K562 (cell line): Measurements from ENCODE around the gene ODR4. TPM values are rescaled to one million over a fixed set of nuclear protein-coding genes. Genes with fewer than 3 reads are reported as not detected.

Experiments
- ADNP ChIP-seq: fragments of 200-800 bp; sonication (Bioruptor generic); IDR thresholded peaks from 2 replicates; pipeline ENCODE4 v1.6.1; 2016; ENCODE audit warnings: missing genetic modification characterization, missing compliant biosample characterization
- CREB3L1 ChIP-seq: fragments of 450-650 bp; IDR thresholded peaks from 2 replicates; pipeline ENCODE4 v1.6.1; 2014; ENCODE audit warnings: low read depth, mild to moderate bottlenecking, moderate library complexity, borderline replicate concordance
- CREM ChIP-seq: IDR thresholded peaks from 2 replicates; pipeline ENCODE4 v1.6.1; 2014; ENCODE audit warnings: antibody characterized with exemption, low read depth
- DPF2 ChIP-seq: fragments of 450-650 bp; IDR thresholded peaks from 2 replicates; pipeline ENCODE4 v1.6.1; 2016
- ETV6 ChIP-seq, 3 experiments: fragments of 150-350 bp in 1 of 3; sonication (generic) in 1 of 3; formaldehyde crosslinking in 1 of 3; IDR thresholded peaks; 2 replicates each; pipeline versions ENCODE4 v1.6.1 to v1.8.0; 2014 to 2022; ENCODE audit warnings: borderline replicate concordance in 2 of 3, low read depth in 2 of 3, antibody characterized with exemption in 1 of 3, low read length in 1 of 3, mild to moderate bottlenecking in 1 of 3, missing genetic modification reagents in 1 of 3
- FOXA3 ChIP-seq, 2 experiments: fragments of 450-650 bp in 1 of 2; sonication (generic) in 1 of 2; formaldehyde crosslinking; IDR thresholded peaks in 1 of 2; conservative IDR thresholded peaks in 1 of 2; 2 replicates each; pipeline versions ENCODE4 v1.4.0 to v1.8.0; 2020 to 2022; ENCODE audit warnings: mild to moderate bottlenecking in 2 of 2, missing genetic modification reagents in 1 of 2
- HCFC1 ChIP-seq: IDR thresholded peaks from 2 replicates; pipeline ENCODE4 v1.6.1; 2012; ENCODE audit warnings: low read depth, low read length, improper control_type of control experiment
- HMGXB4 ChIP-seq: sonication (generic); formaldehyde crosslinking; IDR thresholded peaks from 2 replicates; pipeline ENCODE4 v1.8.1; 2023; ENCODE audit warnings: mild to moderate bottlenecking, missing genetic modification reagents
- JUNB ChIP-seq: fragments of 450-650 bp; formaldehyde crosslinking; conservative IDR thresholded peaks from 2 replicates; pipeline ENCODE4 v1.4.0; 2020; ENCODE audit warnings: mild to moderate bottlenecking
- LEF1 ChIP-seq: fragments of 450-650 bp; IDR thresholded peaks from 2 replicates; pipeline ENCODE4 v1.6.1; 2016; ENCODE audit warnings: mild to moderate bottlenecking
- NBN ChIP-seq: fragments of 450-650 bp; IDR thresholded peaks from 2 replicates; pipeline ENCODE4 v1.6.1; 2016; ENCODE audit warnings: low read depth, mild to moderate bottlenecking
- NFATC3 ChIP-seq: fragments of 450-650 bp; IDR thresholded peaks from 2 replicates; pipeline ENCODE4 v1.6.1; 2017; ENCODE audit warnings: mild to moderate bottlenecking
- NRF1 ChIP-seq, 2 experiments: fragments of 450-650 bp; IDR thresholded peaks in 1 of 2; conservative IDR thresholded peaks in 1 of 2; 2 replicates each; pipeline ENCODE4 v1.6.1; 2014; ENCODE audit warnings: mild to moderate bottlenecking in 2 of 2
- POLR2H ChIP-seq: IDR thresholded peaks from 2 replicates; pipeline ENCODE4 v1.6.1; 2016; ENCODE audit warnings: missing genetic modification characterization, low read depth, mild to moderate bottlenecking, control low read depth, missing compliant biosample characterization, moderate library complexity
- SMAD1 ChIP-seq: fragments of 150-350 bp; IDR thresholded peaks from 2 replicates; pipeline ENCODE4 v1.6.1; 2014; ENCODE audit warnings: low read length, low read depth; ENCODE audit not compliant: partially characterized antibody
- SP1 ChIP-seq: sonication (generic); formaldehyde crosslinking; IDR thresholded peaks from 2 replicates; pipeline ENCODE4 v1.8.1; 2022; ENCODE audit warnings: mild to moderate bottlenecking, missing genetic modification reagents
- TEAD1 ChIP-seq, 2 experiments: fragments of 450-650 bp in 1 of 2; sonication (generic) in 1 of 2; formaldehyde crosslinking; IDR thresholded peaks; 2 replicates each; pipeline versions ENCODE4 v1.4.0 to v1.8.0; 2020 to 2022; ENCODE audit warnings: mild to moderate bottlenecking in 2 of 2, missing genetic modification reagents in 1 of 2
- ZFPM2 ChIP-seq: fragments of 250-450 bp; sonication (Bioruptor Pico); IDR thresholded peaks from 2 replicates; pipeline ENCODE4 v1.5.1; 2022; ENCODE audit warnings: mild to moderate bottlenecking
- ZFX ChIP-seq: sonication (generic); formaldehyde crosslinking; IDR thresholded peaks from 2 replicates; pipeline ENCODE4 v1.8.0; 2022; ENCODE audit warnings: mild to moderate bottlenecking, missing genetic modification reagents, moderate library complexity
- ZNF124 ChIP-seq: sonication (generic); formaldehyde crosslinking; IDR thresholded peaks from 2 replicates; pipeline ENCODE4 v1.8.1; 2022; ENCODE audit warnings: missing genetic modification reagents
- ZNF431 ChIP-seq: sonication (generic); formaldehyde crosslinking; IDR thresholded peaks from 2 replicates; pipeline ENCODE4 v1.8.0; 2022; ENCODE audit warnings: mild to moderate bottlenecking, missing genetic modification reagents
- ZNF561 ChIP-seq: fragments of 450-650 bp; formaldehyde crosslinking; conservative IDR thresholded peaks from 2 replicates; pipeline ENCODE4 v1.4.0; 2020; ENCODE audit warnings: mild to moderate bottlenecking, moderate library complexity
- ZNF639 ChIP-seq, 2 experiments: fragments of 200-800 bp in 1 of 2; sonication (Bioruptor generic) in 1 of 2; sonication (generic) in 1 of 2; formaldehyde crosslinking in 1 of 2; IDR thresholded peaks in 1 of 2; conservative IDR thresholded peaks in 1 of 2; 2 replicates each; pipeline versions ENCODE4 v1.5.0 to v1.6.1; 2016 to 2020; ENCODE audit warnings: missing compliant biosample characterization in 1 of 2, missing genetic modification characterization in 1 of 2, missing genetic modification reagents in 1 of 2
- polyA plus RNA-seq, 8 experiments: library from polyadenylated mRNA; depleted of rRNA in 4 of 8; stranded (reverse) in 5 of 8; unstranded in 3 of 8; fragments of >200 nt; fragmentation: Nextera tagmentation in 2 of 8; fragmentation: Illumina TruSeq in 1 of 8; extraction: Ambion mirVana in 2 of 8; extraction: Trizol in 1 of 8; gene quantifications; 2 replicates each; pipeline versions ENCODE4 v1.2.1 to v1.2.3, GENCODE V29; 2011 to 2014; ENCODE audit warnings: inconsistent platforms in 1 of 8, missing spikeins in 1 of 8
- total RNA-seq, 7 experiments: library from RNA; depleted of rRNA in 6 of 7; stranded (reverse); fragments of >200 nt in 6 of 7; fragmentation: Illumina TruSeq in 2 of 7; extraction: Trizol in 2 of 7; gene quantifications; 2 replicates each; pipeline versions ENCODE4 v1.2.1 to v1.2.3, GENCODE V29; 2011 to 2021; ENCODE audit warnings: low replicate concordance in 1 of 7

Gene ODR4
- total and polyA plus RNA-seq, 9 of the 15 experiments (the other 6 are each of a cell fraction or from before 2014, with no cell fraction given): 23.1 to 63.9 (median 44.1) TPM

- TF ChIP-seq ETV6 (IDR thresholded peaks at IDR 0.05; ENCODE audit: borderline replicate concordance in 1 of 2, low read depth in 2 of 2, low read length in 1 of 2): peak; percentile 82 to 92
- peak; percentile 88; the same call in 1 of the 2 replicates for TF ChIP-seq ETV6 (CRISPR knock-in tag; IDR thresholded peaks at IDR 0.05; ENCODE audit: borderline replicate concordance)
- TF ChIP-seq CREM: peak; percentile 97
- peak; percentile 64; the same call in 1 of the 2 replicates for TF ChIP-seq NFATC3
- TF ChIP-seq SMAD1: peak; percentile 70
- no peak for TF ChIP-seq ADNP
- TF ChIP-seq ZFX (CRISPR knock-in tag): peak; percentile 93
- peak; percentile 83 for TF ChIP-seq ZNF431 (CRISPR knock-in tag)
- TF ChIP-seq ZNF639 (CRISPR knock-in tag; conservative IDR thresholded peaks at IDR 0.05 in 1 of 2, IDR thresholded peaks at IDR 0.05 in 1 of 2): peak in 1 of 2 experiments; percentile 100; a peak in 2 of 4 replicates
- peak; percentile 99 for TF ChIP-seq NBN
- no peak for TF ChIP-seq ZFPM2 (CRISPR knock-in tag)
- TF ChIP-seq ZNF124: no peak
- no peak for TF ChIP-seq JUNB
- no peak for TF ChIP-seq FOXA3 (CRISPR knock-in tag; conservative IDR thresholded peaks at IDR 0.05 in 1 of 2, IDR thresholded peaks at IDR 0.05 in 1 of 2)
- peak; percentile 84 for TF ChIP-seq LEF1
- TF ChIP-seq DPF2: peak; percentile 86
- TF ChIP-seq NRF1 (conservative IDR thresholded peaks at IDR 0.05 in 1 of 2, IDR thresholded peaks at IDR 0.05 in 1 of 2): peak; percentile 97
- TF ChIP-seq HMGXB4 (CRISPR knock-in tag): peak; percentile 98
- TF ChIP-seq SP1 (CRISPR knock-in tag): peak; percentile 99
- TF ChIP-seq TEAD1 (CRISPR knock-in tag; IDR thresholded peaks at IDR 0.05): peak; percentile 55 to 82; a peak in 2 of 4 replicates
- peak; percentile 97 for TF ChIP-seq CREB3L1
- TF ChIP-seq ZNF561 (CRISPR knock-in tag): no peak
- TF ChIP-seq POLR2H (tag): peak; percentile 83
- TF ChIP-seq HCFC1: peak; percentile 87
Measured at GRCh38 chr1:186375152-186375928, at the start of gene ODR4, which contains the start of gene TPR (continued).
